OCI-LY7 (cell line): ENCODE data around the gene PRRX1. TPM values are rescaled to one million over a fixed set of nuclear protein-coding genes. Genes with fewer than 3 reads are reported as not detected.

Experiments
- BruUV-seq: library from RNA; stranded (reverse); fragments of 400-500 nt; replicated peaks from 2 replicates; lab custom pipeline; 2021; lab: Mats Ljungman, UMichigan
- CTCF ChIA-PET: fragments of 300-600 bp; sonication (Branson Sonifier 250); formaldehyde crosslinking; loops from one replicate; lab custom pipeline; 2022; ENCODE audit warnings: antibody characterized with exemption; ENCODE audit not compliant: unreplicated experiment; lab: Charles Lee
- POLR2A ChIA-PET: fragments of 300-600 bp; sonication (Branson Sonifier 250); formaldehyde crosslinking; loops from one replicate; lab custom pipeline; 2022; ENCODE audit warnings: antibody characterized with exemption; lab: Charles Lee
- DNase-seq: peaks from one replicate; pipeline ENCODE4 v3.0.0-alpha.2; 2015; ENCODE audit warnings: low spot score
- H2AFZ ChIP-seq: fragments of 200-600 bp; sonication (generic), shearing (Covaris generic); 2 replicates; pipeline ENCODE4 v1.6.1; 2014; ENCODE audit warnings: mild to moderate bottlenecking, antibody characterized with exemption, low read length, moderate library complexity
- H3K27ac ChIP-seq: fragments of 200-600 bp; sonication (generic); 2 replicates; pipeline ENCODE4 v1.5.1; 2014; ENCODE audit warnings: mixed run types, low read depth, mild to moderate bottlenecking, moderate library complexity, low read length, inconsistent platforms; ENCODE audit not compliant: poor library complexity, severe bottlenecking
- H3K36me3 ChIP-seq: fragments of 200-600 bp; sonication (generic); 2 replicates; pipeline ENCODE4 v1.6.1; 2014; ENCODE audit warnings: mild to moderate bottlenecking, antibody characterized with exemption, low read length, moderate library complexity, mixed read lengths; ENCODE audit not compliant: insufficient read depth
- H3K4me1 ChIP-seq: fragments of 200-600 bp; sonication (generic); 2 replicates; pipeline ENCODE4 v1.5.1; 2014; ENCODE audit warnings: mild to moderate bottlenecking, low read length; ENCODE audit not compliant: insufficient read depth, poor library complexity, severe bottlenecking
- H3K4me2 ChIP-seq: fragments of 200-600 bp; sonication (generic); 2 replicates; pipeline ENCODE4 v1.6.1; 2014; ENCODE audit warnings: mild to moderate bottlenecking, low read length
- H3K4me3 ChIP-seq: fragments of 200-600 bp; sonication (generic); 2 replicates; pipeline ENCODE4 v1.5.1; 2014; ENCODE audit warnings: mild to moderate bottlenecking, low read depth, low read length; ENCODE audit not compliant: poor library complexity, severe bottlenecking
- H3K79me2 ChIP-seq: fragments of 200-600 bp; sonication (generic); 2 replicates; pipeline ENCODE4 v1.6.1; 2016; ENCODE audit warnings: low read depth, mild to moderate bottlenecking, low read length, moderate library complexity, mixed read lengths; ENCODE audit not compliant: insufficient read depth
- H3K9me2 ChIP-seq: fragments of 200-600 bp; sonication (generic); 2 replicates; pipeline ENCODE4 v1.6.1; 2016; ENCODE audit warnings: mild to moderate bottlenecking, low read length, mixed read lengths; ENCODE audit not compliant: insufficient read depth
- H3K9me3 ChIP-seq: fragments of 200-600 bp; sonication (generic); 2 replicates; pipeline ENCODE4 v1.6.1; 2014; ENCODE audit warnings: mild to moderate bottlenecking, mixed run types, low read length, mixed read lengths
- H4K20me1 ChIP-seq: fragments of 200-600 bp; sonication (generic); 2 replicates; pipeline ENCODE4 v1.6.1; 2014; ENCODE audit warnings: mild to moderate bottlenecking, antibody characterized with exemption, low read length, moderate library complexity, mixed read lengths; ENCODE audit not compliant: insufficient read depth
- CTCF ChIP-seq: fragments of 200-600 bp; sonication (generic); conservative IDR thresholded peaks from 2 replicates; pipeline ENCODE4 v1.5.1; 2014; ENCODE audit warnings: mild to moderate bottlenecking, antibody characterized with exemption, low read length, moderate library complexity, mixed read lengths
- EZH2phosphoT487 ChIP-seq: fragments of 200-600 bp; sonication (generic); IDR thresholded peaks from 2 replicates; pipeline ENCODE4 v1.6.1; 2018; ENCODE audit warnings: low read depth, borderline replicate concordance, mild to moderate bottlenecking, mixed run types, antibody characterized with exemption, low read length, moderate library complexity, mixed read lengths
- intact Hi-C: fragments of 100-400 bp; cut with micrococcal nuclease; formaldehyde crosslinking; loops from one replicate; pipeline ENCODE4 v1.10.0; 2022; ENCODE audit not compliant: unreplicated experiment
- total RNA-seq, 2 experiments: library from RNA; depleted of rRNA in 1 of 2; stranded (reverse); fragments of >200 nt in 1 of 2; shearing (Covaris generic) in 1 of 2; gene quantifications; 2 replicates each; pipeline ENCODE4 v1.2.3, GENCODE V29; 2014 to 2022

PRRX1 gene
- total RNA-seq, 2 experiments from 2014 or later: not detected

GRCh38 chr1:170734412-170735175, 70.7 kb downstream of the PRRX1 start:
- Histone ChIP-seq H3K79me2 (no peaks in the 10 kb centered on the region), H3K4me1 (no peaks in the 10 kb centered on the region), H3K9me2 (no peaks in the 10 kb centered on the region), H4K20me1 (no peaks in the 10 kb centered on the region), H3K36me3 (no peaks in the 10 kb centered on the region), H3K4me2 (no peak overlapping the region), H3K27ac (no peak overlapping the region), H2AFZ (no peak overlapping the region), H3K4me3 (no peak overlapping the region), H3K9me3 (no peaks in the 10 kb centered on the region)
- DNase-seq: no peak
- POLR2A ChIA-PET: interaction anchor here (0.6 kb wide), 2 partner anchors 67 to 674 kb away, joined by 3 to 5 read pairs; no protein-coding TSS in a partner anchor
- intact Hi-C loops: no loop called here
- TF ChIP-seq CTCF: no peak
- no peak for TF ChIP-seq EZH2phosphoT487
- no TSS peak for BruUV-seq
- CTCF ChIA-PET: no interaction called here

GRCh38 chr1:170735366-170736263, 71.7 kb downstream of the PRRX1 start:
- CTCF ChIA-PET: no interaction called here
- Histone ChIP-seq H3K9me3 (no peaks in the 10 kb centered on the region), H4K20me1 (no peaks in the 10 kb centered on the region), H3K27ac (no peak overlapping the region), H2AFZ (no peak overlapping the region), H3K4me3 (no peak overlapping the region), H3K79me2 (no peaks in the 10 kb centered on the region), H3K9me2 (no peaks in the 10 kb centered on the region), H3K4me2 (no peak overlapping the region), H3K36me3 (no peaks in the 10 kb centered on the region), H3K4me1 (no peaks in the 10 kb centered on the region)
- BruUV-seq: no TSS peak
- no peak for TF ChIP-seq EZH2phosphoT487
- TF ChIP-seq CTCF: no peak
- DNase-seq: no peak
- POLR2A ChIA-PET: interaction anchor here (0.6 to 0.7 kb wide), 2 partner anchors 617 to 673 kb away, joined by 3 read pairs; no protein-coding TSS in a partner anchor
- intact Hi-C loops: no loop called here
